Measurements from ENCODE around the gene TRIM21.

- TF ChIP-seq CTCF (IDR thresholded peaks at IDR 0.05; ENCODE audit: low read depth, low read length) (no peak), EZH2phosphoT487 (IDR thresholded peaks at IDR 0.05; ENCODE audit: low read depth) (no peak)
These were observed 5.3 kb downstream of the TRIM21 start for GRCh38 chr11:4388221-4388620.
